DOHH2 (cell line): ENCODE data around the gene MTRF1.

ENCODE experiments used
- H3F3A ChIP-seq: fragments of 200-600 bp; sonication (generic), shearing (Covaris generic); 2 replicates; pipeline ENCODE4 v1.6.0; 2016; ENCODE audit warnings: antibody characterized with exemption, mild to moderate bottlenecking; ENCODE audit not compliant: control insufficient read depth, insufficient read depth
- H3K27ac ChIP-seq: fragments of 200-600 bp; sonication (generic); 2 replicates; pipeline ENCODE4 v1.5.1; 2014; ENCODE audit warnings: low read depth, mild to moderate bottlenecking, low read length, moderate library complexity
- H3K27me3 ChIP-seq: fragments of 200-600 bp; sonication (generic); 2 replicates; pipeline ENCODE4 v1.6.1; 2014; ENCODE audit warnings: mild to moderate bottlenecking, low read length, mixed read lengths; ENCODE audit not compliant: control insufficient read depth
- H3K36me3 ChIP-seq: fragments of 200-600 bp; sonication (generic); 2 replicates; pipeline ENCODE4 v1.6.1; 2014; ENCODE audit warnings: mild to moderate bottlenecking, low read length, moderate library complexity, mixed read lengths; ENCODE audit not compliant: control insufficient read depth
- H3K4me1 ChIP-seq: fragments of 200-600 bp; sonication (generic); 2 replicates; pipeline ENCODE4 v1.6.1; 2014; ENCODE audit warnings: mild to moderate bottlenecking, low read length, mixed read lengths; ENCODE audit not compliant: control insufficient read depth
- H3K4me2 ChIP-seq: fragments of 200-600 bp; sonication (generic); 2 replicates; pipeline ENCODE4 v1.6.0; 2014; ENCODE audit warnings: mild to moderate bottlenecking, low read length, moderate library complexity
- H3K4me3 ChIP-seq: fragments of 200-600 bp; sonication (generic); 2 replicates; pipeline ENCODE4 v1.5.1; 2014; ENCODE audit warnings: mild to moderate bottlenecking, low read length, mixed read lengths
- H3K79me2 ChIP-seq: fragments of 200-600 bp; sonication (generic); 2 replicates; pipeline ENCODE4 v1.6.1; 2014; ENCODE audit warnings: mild to moderate bottlenecking, low read length, mixed read lengths; ENCODE audit not compliant: control insufficient read depth
- H3K9me2 ChIP-seq: fragments of 200-600 bp; sonication (generic); replicated peaks from 2 replicates; pipeline ENCODE4 v1.6.1; 2014; ENCODE audit warnings: mild to moderate bottlenecking, low read length, mixed read lengths; ENCODE audit not compliant: control insufficient read depth
- H3K9me3 ChIP-seq: fragments of 200-600 bp; sonication (generic); 2 replicates; pipeline ENCODE4 v1.6.1; 2014; ENCODE audit warnings: antibody characterized with exemption, low read length, mixed read lengths; ENCODE audit not compliant: control insufficient read depth, insufficient read depth
- H4K20me1 ChIP-seq: fragments of 200-600 bp; sonication (generic); 2 replicates; pipeline ENCODE4 v1.6.0; 2014; ENCODE audit warnings: low read depth, mild to moderate bottlenecking, antibody characterized with exemption, low read length, moderate library complexity; ENCODE audit not compliant: control insufficient read depth, insufficient read depth
- CTCF ChIP-seq: fragments of 200-600 bp; sonication (generic); IDR thresholded peaks from one replicate; pipeline ENCODE4 v1.5.1; 2014; ENCODE audit warnings: antibody characterized with exemption, mild to moderate bottlenecking, low read depth, low read length; ENCODE audit not compliant: poor library complexity, severe bottlenecking
- EZH2phosphoT487 ChIP-seq: fragments of 200-600 bp; sonication (generic); IDR thresholded peaks from 2 replicates; pipeline ENCODE4 v1.6.1; 2017; ENCODE audit warnings: borderline replicate concordance, mild to moderate bottlenecking, antibody characterized with exemption, low read length, moderate library complexity, mixed read lengths

The MTRF1 gene

GRCh38 chr13:41224113-41225110, 39.0 kb downstream of the MTRF1 start:
- 0 out of 2 replicates have a peak overlapping the region, but pooled peaks have one; percentile 24 for H3K4me2 ChIP-seq
- no peak overlapping the region for H3K27ac ChIP-seq
- H3K27me3 ChIP-seq = no peaks in the 10 kb centered on the region
- TF ChIP-seq CTCF (no peak), EZH2phosphoT487 (no peak)
- H3K9me2 ChIP-seq = no peaks in the 10 kb centered on the region
- H3K36me3 ChIP-seq = peaks cover 22% of the 10 kb centered on the region
- no peaks in the 10 kb centered on the region for H3K9me3 ChIP-seq
- peaks cover 4% of the 10 kb centered on the region; the same call in 1 of the 2 replicates for H3F3A ChIP-seq
- no peaks in the 10 kb centered on the region for H4K20me1 ChIP-seq
- H3K79me2 ChIP-seq = no peaks in the 10 kb centered on the region
- H3K4me3 ChIP-seq = no peak overlapping the region
- peaks cover 19% of the 10 kb centered on the region for H3K4me1 ChIP-seq

GRCh38 chr13:41222259-41222852, 41.0 kb downstream of the MTRF1 start:
- no peak overlapping the region for H3K4me2 ChIP-seq

GRCh38 chr13:41220401-41220800, 43.0 kb downstream of the MTRF1 start:
- H3K4me2 ChIP-seq = no peak overlapping the region
- no peaks in the 10 kb centered on the region for H3K27me3 ChIP-seq
- H3K4me1 ChIP-seq = peaks cover 19% of the 10 kb centered on the region
- H3K9me2 ChIP-seq = no peaks in the 10 kb centered on the region
- H3K79me2 ChIP-seq = no peaks in the 10 kb centered on the region
- H3K27ac ChIP-seq = no peak overlapping the region
- H4K20me1 ChIP-seq = no peaks in the 10 kb centered on the region
- no peaks in the 10 kb centered on the region for H3F3A ChIP-seq
- peaks cover 17% of the 10 kb centered on the region for H3K36me3 ChIP-seq
- H3K4me3 ChIP-seq = no peak overlapping the region
- H3K9me3 ChIP-seq = no peaks in the 10 kb centered on the region
- TF ChIP-seq CTCF = no peak
- no peak for TF ChIP-seq EZH2phosphoT487

More at GRCh38 chr13:41222259-41222852, 41.0 kb downstream of the MTRF1 start:
- Histone ChIP-seq H3F3A (peaks cover 4% of the 10 kb centered on the region; the same call in 1 of the 2 replicates), H4K20me1 (no peaks in the 10 kb centered on the region), H3K36me3 (peaks cover 17% of the 10 kb centered on the region), H3K79me2 (no peaks in the 10 kb centered on the region), H3K4me3 (no peak overlapping the region), H3K27ac (no peak overlapping the region), H3K4me1 (peaks cover 19% of the 10 kb centered on the region), H3K9me2 (no peaks in the 10 kb centered on the region), H3K9me3 (no peaks in the 10 kb centered on the region), H3K27me3 (no peaks in the 10 kb centered on the region)
- TF ChIP-seq CTCF = peak; percentile 81
- TF ChIP-seq EZH2phosphoT487 = no peak
